OCI-M1 (cell line): Measurements from ENCODE around the gene BMP8A.
"Not testable (repeated sequence)": the region's sequence is repeated elsewhere in the genome, so short reads cannot be mapped to it uniquely, and the experiment has no call there.

Experiments used
- DNase-seq: peaks from one replicate; lab custom pipeline; 2025; lab: John Stamatoyannopoulos, UW

Gene BMP8A

GRCh38 chr1:39507230-39507928 lies 15.9 kb downstream of the BMP8A start:
- DNase-seq, result peak; percentile 20

- no peak for DNase-seq
Observed at GRCh38 chr1:39508266-39508665, 16.8 kb downstream of the BMP8A start.

GRCh38 chr1:39508857-39509305 lies 17.4 kb downstream of the BMP8A start:
- no peak for DNase-seq

- DNase-seq, result no peak
Observed at GRCh38 chr1:39509360-39510009, 18.0 kb downstream of the BMP8A start.

GRCh38 chr1:39510570-39511186 lies 19.2 kb downstream of the BMP8A start:
- DNase-seq, result not testable (repeated sequence)

- DNase-seq, result not testable (repeated sequence)
Observed at GRCh38 chr1:39511477-39511876, 20.0 kb downstream of the BMP8A start.

GRCh38 chr1:39512234-39512847 lies 20.9 kb downstream of the BMP8A start:
- not testable (repeated sequence) for DNase-seq

- DNase-seq, result not testable (repeated sequence)
Observed at GRCh38 chr1:39514710-39515124, 23.3 kb downstream of the BMP8A start.

- not testable (repeated sequence) for DNase-seq
Observed at GRCh38 chr1:39515131-39516086, 24.0 kb downstream of the BMP8A start.

GRCh38 chr1:39516841-39517240 lies 25.4 kb downstream of the BMP8A start:
- DNase-seq, result not testable (repeated sequence)

GRCh38 chr1:39517936-39518335 lies 26.5 kb downstream of the BMP8A start:
- DNase-seq, result not testable (repeated sequence)

- not testable (repeated sequence) for DNase-seq
Observed at GRCh38 chr1:39519376-39519775, 27.9 kb downstream of the BMP8A start.

GRCh38 chr1:39522221-39522620 lies 30.8 kb downstream of the BMP8A start:
- DNase-seq, result not testable (repeated sequence)

- DNase-seq, result no peak
Observed at GRCh38 chr1:39522661-39523567, 31.5 kb downstream of the BMP8A start.

- no peak for DNase-seq
Observed at GRCh38 chr1:39524171-39524570, 32.7 kb downstream of the BMP8A start.

GRCh38 chr1:39524591-39525365 lies 33.3 kb downstream of the BMP8A start:
- no peak for DNase-seq

- DNase-seq, result peak; percentile 38
Observed at GRCh38 chr1:39525366-39526165, 34.1 kb downstream of the BMP8A start.

- no peak for DNase-seq
Observed at GRCh38 chr1:39526466-39527189, 35.2 kb downstream of the BMP8A start.
